Activated naive CD8-positive, alpha-beta T cell (primary cell): Measurements from ENCODE around the gene PTPN7.
A peak's percentile ranks its signal among the peaks of the same experiment; 100 is the strongest.
"Not testable (repeated sequence)": the region's sequence is repeated elsewhere in the genome, so short reads cannot be mapped to it uniquely, and the experiment has no call there.

ENCODE experiments used
- H3K27ac Mint-ChIP-seq: one replicate; pipeline ENCODE4 v1.8.0; 2021; ENCODE audit warnings: mixed read lengths
- H3K27me3 Mint-ChIP-seq: one replicate; pipeline ENCODE4 v1.8.0; 2021; ENCODE audit warnings: mixed read lengths
- H3K36me3 Mint-ChIP-seq: one replicate; pipeline ENCODE4 v1.8.0; 2021; ENCODE audit warnings: mixed read lengths
- H3K4me1 Mint-ChIP-seq: one replicate; pipeline ENCODE4 v1.8.0; 2021; ENCODE audit warnings: low read depth, mixed read lengths
- H3K4me3 Mint-ChIP-seq: one replicate; pipeline ENCODE4 v1.8.0; 2021; ENCODE audit warnings: mild to moderate bottlenecking, mixed read lengths
- H3K9me3 Mint-ChIP-seq: one replicate; pipeline ENCODE4 v1.8.0; 2021; ENCODE audit warnings: low read depth, mixed read lengths

The PTPN7 gene

GRCh38 chr1:202197653-202198365 is 37.4 kb upstream of the PTPN7 start:
- peak overlapping the region; percentile 0 for H3K4me3 Mint-ChIP-seq
- no peak overlapping the region for H3K27ac Mint-ChIP-seq

GRCh38 chr1:202194328-202194648 is 33.9 kb upstream of the PTPN7 start:
- Mint-ChIP-seq H3K36me3 (no peaks in the 10 kb centered on the region), H3K4me3 (no peak overlapping the region), H3K27ac (no peak overlapping the region), H3K9me3 (no peaks in the 10 kb centered on the region), H3K4me1 (peaks cover 18% of the 10 kb centered on the region), H3K27me3 (peaks cover 5% of the 10 kb centered on the region)

More at GRCh38 chr1:202197653-202198365, 37.4 kb upstream of the PTPN7 start:
- Mint-ChIP-seq H3K4me1 (peaks cover 33% of the 10 kb centered on the region), H3K27me3 (peaks cover 5% of the 10 kb centered on the region), H3K9me3 (no peaks in the 10 kb centered on the region), H3K36me3 (no peaks in the 10 kb centered on the region)

GRCh38 chr1:202193614-202194327 is 33.4 kb upstream of the PTPN7 start, which contains the start of gene LGR6:
Gene LGR6 (plus strand): TSS chr1:202193799. CDS start chr1:202193990, 191 bp downstream.
- Mint-ChIP-seq H3K4me3 (peak within 1 kb of the TSS; percentile 20), H3K27me3 (peaks cover 5% of the 10 kb centered on the region), H3K9me3 (no peaks in the 10 kb centered on the region), H3K4me1 (peaks cover 13% of the 10 kb centered on the region), H3K27ac (no peak within 1 kb of the TSS), H3K36me3 (no peaks in the 10 kb centered on the region)

GRCh38 chr1:202192770-202193613 is 32.6 kb upstream of the PTPN7 start:
- no peak overlapping the region for H3K27ac Mint-ChIP-seq
- H3K4me1 Mint-ChIP-seq: peaks cover 6% of the 10 kb centered on the region
- H3K36me3 Mint-ChIP-seq: no peaks in the 10 kb centered on the region
- H3K4me3 Mint-ChIP-seq: peak overlapping the region; percentile 20
- no peaks in the 10 kb centered on the region for H3K9me3 Mint-ChIP-seq
- H3K27me3 Mint-ChIP-seq: peaks cover 5% of the 10 kb centered on the region

GRCh38 chr1:202191391-202191790 is 31.0 kb upstream of the PTPN7 start:
- not testable (repeated sequence) for H3K27me3 Mint-ChIP-seq, H3K4me3 Mint-ChIP-seq, H3K36me3 Mint-ChIP-seq, H3K4me1 Mint-ChIP-seq, H3K27ac Mint-ChIP-seq, H3K9me3 Mint-ChIP-seq

GRCh38 chr1:202189918-202190715 is 29.7 kb upstream of the PTPN7 start:
- Mint-ChIP-seq H3K27me3 (peaks cover 4% of the 10 kb centered on the region), H3K4me1 (peaks cover 4% of the 10 kb centered on the region), H3K9me3 (no peaks in the 10 kb centered on the region), H3K4me3 (no peak overlapping the region), H3K27ac (no peak overlapping the region), H3K36me3 (no peaks in the 10 kb centered on the region)

GRCh38 chr1:202189001-202189790 is 28.8 kb upstream of the PTPN7 start:
- peaks cover 4% of the 10 kb centered on the region for H3K27me3 Mint-ChIP-seq
- H3K9me3 Mint-ChIP-seq: no peaks in the 10 kb centered on the region
- H3K27ac Mint-ChIP-seq: no peak overlapping the region
- peaks cover 8% of the 10 kb centered on the region for H3K4me1 Mint-ChIP-seq
- H3K36me3 Mint-ChIP-seq: no peaks in the 10 kb centered on the region
- no peak overlapping the region for H3K4me3 Mint-ChIP-seq

- H3K27ac Mint-ChIP-seq: no peak overlapping the region
- peaks cover 2% of the 10 kb centered on the region for H3K27me3 Mint-ChIP-seq
- peaks cover 12% of the 10 kb centered on the region for H3K4me1 Mint-ChIP-seq
- H3K9me3 Mint-ChIP-seq: no peaks in the 10 kb centered on the region
- no peak overlapping the region for H3K4me3 Mint-ChIP-seq
- H3K36me3 Mint-ChIP-seq: no peaks in the 10 kb centered on the region
Measured at GRCh38 chr1:202187697-202188407, 27.4 kb upstream of the PTPN7 start.

- H3K9me3 Mint-ChIP-seq: no peaks in the 10 kb centered on the region
- H3K36me3 Mint-ChIP-seq: no peaks in the 10 kb centered on the region
- H3K4me1 Mint-ChIP-seq: peaks cover 12% of the 10 kb centered on the region
- peaks cover 2% of the 10 kb centered on the region for H3K27me3 Mint-ChIP-seq
- no peak overlapping the region for H3K4me3 Mint-ChIP-seq
- H3K27ac Mint-ChIP-seq: no peak overlapping the region
Measured at GRCh38 chr1:202187041-202187671, 26.8 kb upstream of the PTPN7 start.

- H3K9me3 Mint-ChIP-seq: no peaks in the 10 kb centered on the region
- H3K4me3 Mint-ChIP-seq: no peak overlapping the region
- no peak overlapping the region for H3K27ac Mint-ChIP-seq
- peaks cover 2% of the 10 kb centered on the region for H3K27me3 Mint-ChIP-seq
- peaks cover 12% of the 10 kb centered on the region for H3K4me1 Mint-ChIP-seq
- H3K36me3 Mint-ChIP-seq: no peaks in the 10 kb centered on the region
Measured at GRCh38 chr1:202186327-202186726, 25.9 kb upstream of the PTPN7 start.

GRCh38 chr1:202184750-202185460 is 24.5 kb upstream of the PTPN7 start:
- peaks cover 2% of the 10 kb centered on the region for H3K27me3 Mint-ChIP-seq
- peaks cover 12% of the 10 kb centered on the region for H3K4me1 Mint-ChIP-seq
- no peak overlapping the region for H3K4me3 Mint-ChIP-seq
- no peaks in the 10 kb centered on the region for H3K9me3 Mint-ChIP-seq
- H3K27ac Mint-ChIP-seq: no peak overlapping the region
- H3K36me3 Mint-ChIP-seq: no peaks in the 10 kb centered on the region

GRCh38 chr1:202182040-202182877 is 21.9 kb upstream of the PTPN7 start:
- no peak overlapping the region for H3K4me3 Mint-ChIP-seq
- peaks cover 12% of the 10 kb centered on the region for H3K4me1 Mint-ChIP-seq
- no peaks in the 10 kb centered on the region for H3K9me3 Mint-ChIP-seq
- H3K27ac Mint-ChIP-seq: no peak overlapping the region
- peaks cover 2% of the 10 kb centered on the region for H3K27me3 Mint-ChIP-seq
- no peaks in the 10 kb centered on the region for H3K36me3 Mint-ChIP-seq
